GM18508 (cell line): Measurements from ENCODE around the gene CNTNAP2.

Experiments
- ATAC-seq: cut with Tn5 transposase; IDR thresholded peaks from one replicate; pipeline ENCODE4 v1.9.1; 2021; ENCODE audit warnings: moderate number of reproducible peaks; ENCODE audit not compliant: insufficient read depth, unreplicated experiment

CNTNAP2 gene

GRCh38 chr7:146937836-146938235 lies 821.2 kb downstream of the CNTNAP2 start:
- no peak for ATAC-seq

GRCh38 chr7:146943483-146943882 lies 826.9 kb downstream of the CNTNAP2 start:
- ATAC-seq = no peak

- no peak for ATAC-seq
These were observed 832.1 kb downstream of the CNTNAP2 start for GRCh38 chr7:146948703-146949102.

GRCh38 chr7:146956321-146956720 lies 839.7 kb downstream of the CNTNAP2 start:
- no peak for ATAC-seq

GRCh38 chr7:146956853-146957252 lies 840.3 kb downstream of the CNTNAP2 start:
- no peak for ATAC-seq

GRCh38 chr7:146960773-146961391 lies 844.3 kb downstream of the CNTNAP2 start:
- ATAC-seq = no peak

GRCh38 chr7:146961617-146962016 lies 845.0 kb downstream of the CNTNAP2 start:
- no peak for ATAC-seq

- ATAC-seq = no peak
These were observed 849.7 kb downstream of the CNTNAP2 start for GRCh38 chr7:146966274-146966673.

- ATAC-seq = no peak
These were observed 865.9 kb downstream of the CNTNAP2 start for GRCh38 chr7:146982482-146982881.

GRCh38 chr7:146991596-146991995 lies 875.0 kb downstream of the CNTNAP2 start:
- no peak for ATAC-seq

GRCh38 chr7:146993764-146994163 lies 877.2 kb downstream of the CNTNAP2 start:
- ATAC-seq = no peak

GRCh38 chr7:147008530-147008929 lies 891.9 kb downstream of the CNTNAP2 start:
- no peak for ATAC-seq

- ATAC-seq = no peak
These were observed 896.1 kb downstream of the CNTNAP2 start for GRCh38 chr7:147012666-147013065.

GRCh38 chr7:147013825-147014224 lies 897.2 kb downstream of the CNTNAP2 start:
- ATAC-seq = no peak

GRCh38 chr7:147014286-147014955 lies 897.8 kb downstream of the CNTNAP2 start:
- no peak for ATAC-seq

GRCh38 chr7:147015999-147016398 lies 899.4 kb downstream of the CNTNAP2 start:
- ATAC-seq = no peak

- ATAC-seq = no peak
These were observed 905.5 kb downstream of the CNTNAP2 start for GRCh38 chr7:147022056-147022455.

GRCh38 chr7:147023440-147023839 lies 906.8 kb downstream of the CNTNAP2 start:
- no peak for ATAC-seq

GRCh38 chr7:147029953-147030352 lies 913.4 kb downstream of the CNTNAP2 start:
- ATAC-seq = no peak

GRCh38 chr7:147033641-147034040 lies 917.0 kb downstream of the CNTNAP2 start:
- ATAC-seq = no peak

GRCh38 chr7:147041438-147041837 lies 924.8 kb downstream of the CNTNAP2 start:
- ATAC-seq = no peak

GRCh38 chr7:147044941-147045340 lies 928.3 kb downstream of the CNTNAP2 start:
- no peak for ATAC-seq
